ENCODE data around the gene TAL1.

DNA sequence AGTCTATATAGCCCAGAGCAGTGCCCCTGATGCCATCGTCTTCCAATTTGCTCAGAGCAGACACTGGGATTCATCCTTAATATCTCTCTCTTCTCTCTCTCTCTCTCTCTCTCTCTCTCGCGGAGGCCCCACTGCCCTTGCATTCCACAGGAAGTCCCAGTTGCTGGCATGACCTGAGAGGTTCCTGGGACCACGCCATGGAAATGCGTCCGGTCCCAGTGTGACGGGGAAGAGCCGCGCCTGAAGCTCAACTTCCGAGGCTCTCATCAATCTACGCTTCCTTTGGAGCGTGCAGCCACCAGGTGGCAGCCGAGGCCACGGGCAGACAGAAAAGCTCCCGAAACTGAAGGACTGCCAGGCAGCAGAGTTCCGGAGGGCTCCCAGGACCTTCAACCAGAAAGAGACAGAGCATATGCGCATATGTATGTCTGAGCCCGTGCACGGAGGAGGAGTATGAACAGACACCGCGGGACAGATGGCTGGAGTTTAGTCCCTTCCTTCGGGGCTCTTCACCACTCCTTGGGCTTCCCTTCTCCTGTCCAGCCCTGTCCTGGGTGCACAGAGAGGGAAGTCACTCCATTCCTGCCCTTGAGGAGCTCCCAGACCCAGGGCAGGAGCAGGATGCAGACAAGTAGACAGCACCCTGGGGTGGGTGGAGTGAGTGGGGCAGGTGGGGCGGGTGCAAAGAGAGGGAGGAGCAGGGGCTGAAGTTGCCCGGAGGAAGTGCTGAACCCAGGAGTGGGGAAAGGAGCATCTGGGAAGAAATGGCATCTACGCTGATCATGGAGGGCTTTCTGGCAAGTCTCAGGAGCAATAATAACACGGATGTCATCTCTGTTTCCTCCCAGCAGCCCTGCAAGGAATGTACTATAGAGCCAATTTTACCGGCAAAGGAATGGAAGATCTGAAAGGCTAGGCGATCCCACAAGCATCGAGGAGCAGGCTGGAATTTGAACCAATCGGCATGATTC is 52.7 kb downstream of the TAL1 start:
- TF ChIP-seq CTCF (IDR thresholded peaks at IDR 0.05; ENCODE audit: low read length), result peak; percentile 78
- no peak for TF ChIP-seq EZH2 (IDR thresholded peaks at IDR 0.05; ENCODE audit: borderline replicate concordance, low read length)

Measured in OCI-LY1 (cell line).